Esophagus squamous epithelium (tissue), 5 donors: ENCODE results near the gene PRKAR1B. TPM values are rescaled to one million over a fixed set of nuclear protein-coding genes. Genes with fewer than 3 reads are reported as not detected.

Source experiments
- DNase-seq: peaks from one replicate; lab custom pipeline; 2025; lab: John Stamatoyannopoulos, UW
- H3K27ac ChIP-seq, 4 donors: fragments of 200-600 bp; sonication (generic); one replicate each; pipeline ENCODE4 v1.5.1; 2016 to 2019; ENCODE audit warnings: mild to moderate bottlenecking in 1 of 4
- H3K27me3 ChIP-seq, 4 donors: fragments of 200-600 bp; sonication (generic); 1 replicate in 3 of 4; 2 replicates in 1 of 4; pipeline versions ENCODE4 v1.5.1 to v1.6.0; 2017 to 2021; ENCODE audit warnings: antibody characterized with exemption in 1 of 4
- H3K36me3 ChIP-seq, 3 donors: fragments of 200-600 bp; sonication (generic); one replicate each; pipeline ENCODE4 v1.5.1; 2016 to 2019
- H3K4me1 ChIP-seq, 3 donors: fragments of 200-600 bp; sonication (generic); one replicate each; pipeline ENCODE4 v1.5.1; 2017 to 2019
- H3K4me3 ChIP-seq, 4 donors: fragments of 200-600 bp; sonication (generic); 1 replicate in 3 of 4; 2 replicates in 1 of 4; pipeline ENCODE4 v1.5.1; 2016 to 2019; ENCODE audit warnings: mild to moderate bottlenecking in 2 of 4, moderate library complexity in 1 of 4
- H3K9me3 ChIP-seq, 3 donors: fragments of 200-600 bp; sonication (generic); one replicate each; pipeline ENCODE4 v1.5.1; 2016 to 2019
- POLR2A ChIP-seq, 4 donors: fragments of 450-650 bp; IDR thresholded peaks; one replicate each; pipeline ENCODE4 v1.6.1; 2017; ENCODE audit warnings: antibody characterized with exemption in 4 of 4, mild to moderate bottlenecking in 4 of 4, moderate library complexity in 3 of 4
- WGBS, 2 donors: methylation state at CpG; one replicate each; pipeline ENCODE4 v1.1.5; 2018; 5-methylcytosine and 5-hydroxymethylcytosine counted together
- intact Hi-C: fragments of 100-400 bp; cut with DNase I; formaldehyde crosslinking; loops from one replicate; pipeline ENCODE4 v1.15.0; 2022
- total RNA-seq, 4 donors: library from RNA; depleted of rRNA; stranded (reverse); fragments of >200 nt; gene quantifications; one replicate each; pipeline ENCODE4 v1.1.0, GENCODE V29; 2016
- TF ChIP-seq, protein P1 (sequence below), 6 experiments: fragments of 450-650 bp in 4 of 6; fragments of 200-600 bp in 2 of 6; sonication (generic) in 2 of 6; IDR thresholded peaks; one replicate each; pipeline ENCODE4 v1.5.1; 2016 to 2019; ENCODE audit warnings: antibody characterized with exemption in 6 of 6, mild to moderate bottlenecking in 4 of 6, moderate library complexity in 4 of 6
- donor health status: DM: yes; HTN: yes; CAD: no.

Gene PRKAR1B
- total RNA-seq, 4 donors from 2014 or later: 10.2 to 13.1 (median 12.5) TPM

GRCh38 chr7:508461-509170, 218.5 kb downstream of the PRKAR1B start:
- peaks cover 0 to 14% (median 0%) of the 10 kb centered on the region in 4 donors for H3K27me3 ChIP-seq
- 90 to 96% methylated on average over 2 to 5 of the region's 12 CpGs for WGBS, 2 donors
- no peaks in the 10 kb centered on the region for H3K9me3 ChIP-seq
- peaks cover 10 to 44% (median 28%) of the 10 kb centered on the region in 3 donors for H3K4me1 ChIP-seq
- no peak overlapping the region for H3K4me3 ChIP-seq
- DNase-seq: no peak
- H3K36me3 ChIP-seq: peaks cover 0 to 60% (median 0%) of the 10 kb centered on the region in 3 donors
- no peak for TF ChIP-seq POLR2A (IDR thresholded peaks at IDR 0.05)
- TF ChIP-seq, protein P1, sequence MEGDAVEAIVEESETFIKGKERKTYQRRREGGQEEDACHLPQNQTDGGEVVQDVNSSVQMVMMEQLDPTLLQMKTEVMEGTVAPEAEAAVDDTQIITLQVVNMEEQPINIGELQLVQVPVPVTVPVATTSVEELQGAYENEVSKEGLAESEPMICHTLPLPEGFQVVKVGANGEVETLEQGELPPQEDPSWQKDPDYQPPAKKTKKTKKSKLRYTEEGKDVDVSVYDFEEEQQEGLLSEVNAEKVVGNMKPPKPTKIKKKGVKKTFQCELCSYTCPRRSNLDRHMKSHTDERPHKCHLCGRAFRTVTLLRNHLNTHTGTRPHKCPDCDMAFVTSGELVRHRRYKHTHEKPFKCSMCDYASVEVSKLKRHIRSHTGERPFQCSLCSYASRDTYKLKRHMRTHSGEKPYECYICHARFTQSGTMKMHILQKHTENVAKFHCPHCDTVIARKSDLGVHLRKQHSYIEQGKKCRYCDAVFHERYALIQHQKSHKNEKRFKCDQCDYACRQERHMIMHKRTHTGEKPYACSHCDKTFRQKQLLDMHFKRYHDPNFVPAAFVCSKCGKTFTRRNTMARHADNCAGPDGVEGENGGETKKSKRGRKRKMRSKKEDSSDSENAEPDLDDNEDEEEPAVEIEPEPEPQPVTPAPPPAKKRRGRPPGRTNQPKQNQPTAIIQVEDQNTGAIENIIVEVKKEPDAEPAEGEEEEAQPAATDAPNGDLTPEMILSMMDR (IDR thresholded peaks at IDR 0.05): no peak
- H3K27ac ChIP-seq: no peak overlapping the region
- intact Hi-C loops: no loop called here

DNA sequence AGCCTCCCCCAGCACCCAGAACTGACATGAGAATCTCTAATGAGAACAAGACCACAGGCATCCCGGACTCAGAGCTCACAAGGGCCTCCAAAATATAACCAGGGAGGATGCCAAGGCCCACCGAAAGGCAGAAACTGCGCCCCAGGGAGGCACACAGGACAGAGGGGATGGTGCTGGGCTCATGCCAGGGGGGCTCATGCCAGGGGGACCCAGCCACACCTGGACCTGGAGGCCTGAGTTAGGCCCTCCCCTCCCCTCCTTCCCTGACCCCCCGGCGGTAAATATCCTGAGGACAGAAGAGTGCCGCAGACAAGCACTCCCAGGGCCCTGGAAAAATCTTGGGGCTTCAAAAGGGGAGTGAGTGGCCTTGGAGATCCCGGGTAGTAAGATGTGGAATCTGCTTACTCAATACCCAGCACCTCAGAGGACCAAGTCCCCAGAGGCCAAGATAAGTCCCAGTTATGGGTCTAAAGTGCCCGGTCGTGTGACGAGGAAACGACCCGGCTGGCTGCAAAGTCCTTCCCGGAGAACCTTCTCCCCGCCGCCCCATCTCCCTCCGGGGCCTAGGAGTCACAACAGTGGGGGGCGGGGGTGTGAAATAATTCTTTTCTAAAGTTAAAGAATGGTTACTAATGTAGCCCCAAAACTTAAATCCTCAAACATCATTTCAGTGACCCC, 219.3 kb downstream of the PRKAR1B start:
- intact Hi-C loops: no loop called here
- Histone ChIP-seq H3K27me3 (peaks cover 0 to 6% (median 0%) of the 10 kb centered on the region in 4 donors), H3K27ac (peak overlapping the region in 1 of 4 donors; percentile 21), H3K4me1 (peaks cover 9 to 42% (median 21%) of the 10 kb centered on the region in 3 donors), H3K36me3 (peaks cover 0 to 60% (median 0%) of the 10 kb centered on the region in 3 donors), H3K9me3 (no peaks in the 10 kb centered on the region), H3K4me3 (no peak overlapping the region)
- 77 to 80% methylated on average over 15 of the region's 17 CpGs for WGBS, 2 donors
- TF ChIP-seq, protein P1 (IDR thresholded peaks at IDR 0.05): no peak
- no peak for TF ChIP-seq POLR2A (IDR thresholded peaks at IDR 0.05)
- no peak for DNase-seq

DNA sequence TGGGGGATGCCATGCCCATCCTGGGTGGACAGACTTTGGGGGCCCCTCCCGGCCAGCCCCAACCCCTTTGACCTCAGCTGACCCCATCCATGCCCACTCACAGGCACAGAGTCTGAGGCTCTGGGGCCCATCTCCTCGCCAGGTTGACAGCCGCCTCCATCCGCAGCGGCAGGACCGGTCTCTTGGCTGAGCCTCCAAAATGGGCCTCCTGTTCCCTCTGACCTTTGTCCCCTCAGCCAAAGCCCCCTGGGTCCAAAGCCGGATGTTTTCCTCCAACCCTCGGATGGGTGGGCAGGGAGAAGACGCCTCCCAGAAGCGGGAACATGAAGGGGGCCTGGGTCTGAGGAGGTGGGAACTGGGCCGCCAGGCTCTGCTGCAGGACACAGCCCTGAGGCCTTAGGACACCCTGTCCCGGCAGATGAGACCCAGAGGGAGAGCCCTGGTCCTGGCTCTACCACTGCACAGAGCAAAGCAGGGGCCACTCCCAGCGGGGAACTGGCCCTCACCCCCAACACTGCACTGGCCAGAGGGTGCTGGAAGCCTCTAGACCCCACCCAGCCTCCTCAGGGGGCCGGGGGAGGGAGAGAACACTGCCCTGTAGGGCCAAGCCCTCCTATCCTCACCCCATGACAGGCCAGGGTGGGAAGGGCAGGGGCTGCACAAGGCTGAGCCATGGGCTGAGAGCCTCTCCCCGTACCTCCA, 220.0 kb downstream of the PRKAR1B start:
- H3K4me3 ChIP-seq: no peak overlapping the region
- no peak for DNase-seq
- H3K27ac ChIP-seq: peak overlapping the region in 1 of 4 donors; percentile 9
- H3K9me3 ChIP-seq: no peaks in the 10 kb centered on the region
- no peaks in the 10 kb centered on the region for H3K27me3 ChIP-seq
- peaks cover 2 to 35% (median 14%) of the 10 kb centered on the region in 3 donors for H3K4me1 ChIP-seq
- intact Hi-C loops: no loop called here
- WGBS, 2 donors: 84 to 100% methylated on average over 5 to 6 of the region's 15 CpGs
- peaks cover 0 to 62% (median 0%) of the 10 kb centered on the region in 3 donors for H3K36me3 ChIP-seq
- TF ChIP-seq, protein P1 (IDR thresholded peaks at IDR 0.05): no peak
- TF ChIP-seq POLR2A (IDR thresholded peaks at IDR 0.05): no peak

DNA sequence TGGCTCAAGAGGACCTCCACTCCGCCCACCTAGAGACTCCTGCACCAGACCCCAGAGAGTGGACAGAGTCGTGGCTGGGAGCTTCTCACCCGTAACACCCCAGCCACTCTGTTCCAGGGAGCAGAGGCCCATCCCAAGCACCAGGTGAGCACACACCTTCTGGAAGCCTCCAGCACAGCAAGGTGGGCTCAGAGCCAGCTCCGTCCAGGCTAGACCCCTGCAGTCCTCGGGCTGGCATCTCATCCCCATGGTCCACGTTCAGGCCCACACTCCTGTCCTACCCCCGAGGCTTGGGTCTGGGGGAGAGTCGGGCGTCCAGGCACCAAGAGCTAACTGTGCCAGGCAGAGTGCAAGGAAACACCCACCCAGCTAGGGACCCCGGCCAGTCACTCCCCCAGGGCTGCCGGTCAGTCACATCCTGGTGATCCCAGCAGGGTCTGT, 220.7 kb downstream of the PRKAR1B start:
- H3K9me3 ChIP-seq: no peaks in the 10 kb centered on the region
- WGBS, 2 donors: 89 to 91% methylated on average over 4 to 5 of the region's 11 CpGs
- DNase-seq: no peak
- H3K4me1 ChIP-seq: peaks cover 0 to 29% (median 7%) of the 10 kb centered on the region in 3 donors
- H3K36me3 ChIP-seq: peaks cover 0 to 63% (median 0%) of the 10 kb centered on the region in 3 donors
- H3K4me3 ChIP-seq: no peak overlapping the region
- H3K27me3 ChIP-seq: no peaks in the 10 kb centered on the region
- intact Hi-C loops: no loop called here
- H3K27ac ChIP-seq: peak overlapping the region in 1 of 4 donors; percentile 9
- TF ChIP-seq, protein P1 (IDR thresholded peaks at IDR 0.05): no peak
- TF ChIP-seq POLR2A (IDR thresholded peaks at IDR 0.05): no peak
